ENCODE measurements around the gene RPF1. TPM values are rescaled to one million over a fixed set of nuclear protein-coding genes. Genes with fewer than 3 reads are reported as not detected.
"Not testable (repeated sequence)": the region's sequence is repeated elsewhere in the genome, so short reads cannot be mapped to it uniquely, and the experiment has no call there.

Gene RPF1
- total RNA-seq, 1 experiment from 2014 or later, result 23.4 TPM

- H3F3A ChIP-seq (ENCODE audit: insufficient read depth, low read depth); H3K4me1 ChIP-seq (replicated peaks; ENCODE audit: insufficient read depth); H3K36me3 ChIP-seq (ENCODE audit: low read depth); H3K9me2 ChIP-seq (ENCODE audit: insufficient read depth); POLR2A ChIA-PET (ENCODE audit: unreplicated experiment); H3K27me3 ChIP-seq (ENCODE audit: insufficient read depth, low read depth); intact Hi-C loops (cut with micrococcal nuclease; ENCODE audit: unreplicated experiment); CTCF ChIA-PET; H4K20me1 ChIP-seq (ENCODE audit: insufficient read depth); H3K79me2 ChIP-seq (ENCODE audit: low read depth); H3K4me3 ChIP-seq; DNase-seq; H3K4me2 ChIP-seq; BruUV-seq (replicated peaks); H2AFZ ChIP-seq; H3K9me3 ChIP-seq (ENCODE audit: insufficient read depth, low read depth); H3K27ac ChIP-seq: not testable (repeated sequence)
Measured at GRCh38 chr1:84448704-84449103, 30.4 kb upstream of the RPF1 start.

- Histone ChIP-seq H3K9me2 (ENCODE audit: insufficient read depth) (no peaks in the 10 kb centered on the region), H3K9me3 (ENCODE audit: insufficient read depth, low read depth) (no peaks in the 10 kb centered on the region; the same call in 1 of the 2 replicates), H3K36me3 (ENCODE audit: low read depth) (no peaks in the 10 kb centered on the region), H3K27me3 (ENCODE audit: insufficient read depth, low read depth) (no peaks in the 10 kb centered on the region), H3K4me1 (replicated peaks; ENCODE audit: insufficient read depth) (no peaks in the 10 kb centered on the region), H4K20me1 (ENCODE audit: insufficient read depth) (no peaks in the 10 kb centered on the region), H3K27ac (no peak overlapping the region), H3K79me2 (ENCODE audit: low read depth) (no peaks in the 10 kb centered on the region), H2AFZ (no peak overlapping the region), H3K4me2 (no peak overlapping the region), H3F3A (ENCODE audit: insufficient read depth, low read depth) (no peaks in the 10 kb centered on the region), H3K4me3 (no peak overlapping the region)
- intact Hi-C loops (cut with micrococcal nuclease; ENCODE audit: unreplicated experiment), result no loop called here
- no TSS peak for BruUV-seq (replicated peaks)
- no peak for TF ChIP-seq EZH2 (IDR thresholded peaks at IDR 0.05; ENCODE audit: low read depth)
- no peak for TF ChIP-seq CTCF (conservative IDR thresholded peaks at IDR 0.05)
- CTCF ChIA-PET, result no interaction called here
- POLR2A ChIA-PET (ENCODE audit: unreplicated experiment), result no interaction called here
- no peak for DNase-seq
Measured at GRCh38 chr1:84450910-84451309, 28.2 kb upstream of the RPF1 start.

GRCh38 chr1:84452436-84452835 is 26.6 kb upstream of the RPF1 start:
- Histone ChIP-seq H3K27ac (no peak overlapping the region), H3F3A (ENCODE audit: insufficient read depth, low read depth) (no peaks in the 10 kb centered on the region), H3K4me2 (no peak overlapping the region), H3K79me2 (ENCODE audit: low read depth) (no peaks in the 10 kb centered on the region), H3K4me1 (replicated peaks; ENCODE audit: insufficient read depth) (no peaks in the 10 kb centered on the region), H2AFZ (no peak overlapping the region), H3K9me3 (ENCODE audit: insufficient read depth, low read depth) (no peaks in the 10 kb centered on the region; the same call in 1 of the 2 replicates), H3K9me2 (ENCODE audit: insufficient read depth) (no peaks in the 10 kb centered on the region), H3K36me3 (ENCODE audit: low read depth) (no peaks in the 10 kb centered on the region), H3K27me3 (ENCODE audit: insufficient read depth, low read depth) (no peaks in the 10 kb centered on the region), H4K20me1 (ENCODE audit: insufficient read depth) (no peaks in the 10 kb centered on the region), H3K4me3 (no peak overlapping the region)
- TF ChIP-seq EZH2 (IDR thresholded peaks at IDR 0.05; ENCODE audit: low read depth), result no peak
- no peak for TF ChIP-seq CTCF (conservative IDR thresholded peaks at IDR 0.05)
- DNase-seq, result no peak
- POLR2A ChIA-PET (ENCODE audit: unreplicated experiment), result no interaction called here
- no TSS peak for BruUV-seq (replicated peaks)
- intact Hi-C loops (cut with micrococcal nuclease; ENCODE audit: unreplicated experiment), result no loop called here
- CTCF ChIA-PET, result no interaction called here

- Histone ChIP-seq H3K4me2 (no peak overlapping the region), H3K4me1 (replicated peaks; ENCODE audit: insufficient read depth) (peaks cover 7% of the 10 kb centered on the region; the same call in 1 of the 2 replicates), H4K20me1 (ENCODE audit: insufficient read depth) (no peaks in the 10 kb centered on the region), H3F3A (ENCODE audit: insufficient read depth, low read depth) (no peaks in the 10 kb centered on the region; the same call in 1 of the 2 replicates), H3K79me2 (ENCODE audit: low read depth) (no peaks in the 10 kb centered on the region), H2AFZ (no peak overlapping the region), H3K9me3 (ENCODE audit: insufficient read depth, low read depth) (no peaks in the 10 kb centered on the region), H3K27ac (no peak overlapping the region), H3K27me3 (ENCODE audit: insufficient read depth, low read depth) (no peaks in the 10 kb centered on the region), H3K4me3 (no peak overlapping the region), H3K36me3 (ENCODE audit: low read depth) (no peaks in the 10 kb centered on the region), H3K9me2 (ENCODE audit: insufficient read depth) (no peaks in the 10 kb centered on the region)
- intact Hi-C loops (cut with micrococcal nuclease; ENCODE audit: unreplicated experiment), result no loop called here
- CTCF ChIA-PET, result interaction anchor here (0.6 kb wide), 1 partner anchor 556 kb away, joined by 3 read pairs; no protein-coding TSS in a partner anchor
- no peak for DNase-seq
- BruUV-seq (replicated peaks), result no TSS peak
- POLR2A ChIA-PET (ENCODE audit: unreplicated experiment), result no interaction called here
- TF ChIP-seq EZH2 (IDR thresholded peaks at IDR 0.05; ENCODE audit: low read depth) (no peak), CTCF (conservative IDR thresholded peaks at IDR 0.05) (no peak)
Measured at GRCh38 chr1:84462118-84462517, 16.9 kb upstream of the RPF1 start.
